Neural cell (in vitro differentiated cells): Measurements from ENCODE around the gene SLC18A2. TPM values are rescaled to one million over a fixed set of nuclear protein-coding genes. Genes with fewer than 3 reads are reported as not detected.

Source experiments
- H2AFZ ChIP-seq: fragments of 200-600, 300-800 bp; sonication (generic), shearing (Covaris generic); 2 replicates; pipeline ENCODE4 v1.6.0; 2014; ENCODE audit warnings: low read depth, mild to moderate bottlenecking, antibody characterized with exemption, low read length, moderate library complexity
- H3F3A ChIP-seq: fragments of 200-600 bp; shearing (Covaris generic); 2 replicates; pipeline ENCODE4 v1.6.1; 2016; ENCODE audit warnings: mild to moderate bottlenecking, moderate library complexity, mixed read lengths, antibody characterized with exemption, low read length; ENCODE audit not compliant: insufficient read depth, poor library complexity, severe bottlenecking
- H3K27ac ChIP-seq: fragments of 200-600, 300-800 bp; sonication (generic), shearing (Covaris generic); 2 replicates; pipeline ENCODE4 v1.5.1; 2014; ENCODE audit warnings: mild to moderate bottlenecking, low read length, moderate library complexity
- H3K27me3 ChIP-seq: fragments of 300-800, 200-600 bp; sonication (generic), shearing (Covaris generic); 2 replicates; pipeline ENCODE4 v1.6.0; 2014; ENCODE audit warnings: mild to moderate bottlenecking, low read depth, low read length, moderate library complexity; ENCODE audit not compliant: insufficient read depth
- H3K36me3 ChIP-seq: fragments of 300-800, 200-600 bp; sonication (generic), shearing (Covaris generic); 2 replicates; pipeline ENCODE4 v1.5.1; 2014; ENCODE audit warnings: mild to moderate bottlenecking, antibody characterized with exemption, low read length, moderate library complexity; ENCODE audit not compliant: insufficient read depth
- H3K4me2 ChIP-seq: fragments of 300-800, 200-600 bp; sonication (generic), shearing (Covaris generic); 2 replicates; pipeline ENCODE4 v1.6.0; 2014; ENCODE audit warnings: mild to moderate bottlenecking, low read length
- H3K4me3 ChIP-seq: fragments of 300-800, 200-600 bp; sonication (generic), shearing (Covaris generic); 2 replicates; pipeline ENCODE4 v1.5.1; 2014; ENCODE audit warnings: mild to moderate bottlenecking, low read length, moderate library complexity
- H3K79me2 ChIP-seq: fragments of 200-600 bp; shearing (Covaris generic); replicated peaks from 2 replicates; pipeline ENCODE4 v1.6.0; 2014; ENCODE audit warnings: mild to moderate bottlenecking, low read length, moderate library complexity; ENCODE audit not compliant: insufficient read depth
- H3K9ac ChIP-seq: fragments of 300-800, 200-600 bp; sonication (generic), shearing (Covaris generic); 2 replicates; pipeline ENCODE4 v1.6.1; 2016; ENCODE audit warnings: mild to moderate bottlenecking, low read length, mixed read lengths
- H3K9me2 ChIP-seq: fragments of 200-600 bp; shearing (Covaris generic); 2 replicates; pipeline ENCODE4 v1.6.1; 2016; ENCODE audit warnings: mild to moderate bottlenecking, low read length, mixed read lengths; ENCODE audit not compliant: insufficient read depth
- H3K9me3 ChIP-seq: fragments of 200-600, 300-800 bp; sonication (generic), shearing (Covaris generic); 2 replicates; pipeline ENCODE4 v1.6.1; 2016; ENCODE audit warnings: mild to moderate bottlenecking, mixed run types, low read length, moderate library complexity, mixed read lengths
- H4K20me1 ChIP-seq: fragments of 200-600 bp; shearing (Covaris generic); 2 replicates; pipeline ENCODE4 v1.6.1; 2016; ENCODE audit warnings: mild to moderate bottlenecking, mixed run types; ENCODE audit not compliant: insufficient read depth
- CTCF ChIP-seq: fragments of 450-650 bp; IDR thresholded peaks from 2 replicates; pipeline ENCODE4 v1.5.1; 2014; ENCODE audit warnings: antibody characterized with exemption, mild to moderate bottlenecking, moderate library complexity; ENCODE audit not compliant: poor library complexity, severe bottlenecking
- EP300 ChIP-seq: fragments of 450-650 bp; conservative IDR thresholded peaks from 2 replicates; pipeline ENCODE4 v1.6.1; 2014; ENCODE audit warnings: antibody characterized with exemption, mild to moderate bottlenecking, moderate library complexity; ENCODE audit not compliant: poor library complexity, severe bottlenecking
- EZH2 ChIP-seq: fragments of 200-600, 300-800 bp; shearing (Covaris generic), sonication (generic); IDR thresholded peaks from 2 replicates; pipeline ENCODE4 v1.6.1; 2014; ENCODE audit warnings: antibody characterized with exemption, low read length, borderline replicate concordance, mild to moderate bottlenecking; ENCODE audit not compliant: insufficient read depth, poor library complexity, severe bottlenecking
- MXI1 ChIP-seq: fragments of 450-650 bp; conservative IDR thresholded peaks from 2 replicates; pipeline ENCODE4 v1.6.1; 2014; ENCODE audit warnings: antibody characterized with exemption, mild to moderate bottlenecking; ENCODE audit not compliant: poor library complexity, severe bottlenecking
- POLR2AphosphoS5 ChIP-seq: IDR thresholded peaks from 2 replicates; pipeline ENCODE4 v1.6.1; 2012
- RAD21 ChIP-seq: fragments of 450-650 bp; conservative IDR thresholded peaks from 2 replicates; pipeline ENCODE4 v1.6.1; 2014; ENCODE audit warnings: antibody characterized with exemption, mild to moderate bottlenecking, moderate library complexity
- SMC3 ChIP-seq: fragments of 450-650 bp; conservative IDR thresholded peaks from 2 replicates; pipeline ENCODE4 v1.6.1; 2014; ENCODE audit warnings: antibody characterized with exemption, mild to moderate bottlenecking, moderate library complexity; ENCODE audit not compliant: poor library complexity
- TAF1 ChIP-seq: IDR thresholded peaks from 2 replicates; pipeline ENCODE4 v1.6.1; 2012; ENCODE audit warnings: low read depth
- polyA plus RNA-seq: library from polyadenylated mRNA; depleted of rRNA; stranded (reverse); fragments of >200 nt; gene quantifications from 2 replicates; pipeline ENCODE4 v1.2.3, GENCODE V29; 2014
- TF ChIP-seq, protein P1 (sequence below): IDR thresholded peaks from 2 replicates; pipeline ENCODE4 v1.6.1; 2012; ENCODE audit warnings: borderline replicate concordance

SLC18A2 gene
- polyA plus RNA-seq, 1 donor from 2014 or later: 0.05 TPM

GRCh38 chr10:117271427-117271826 is 30.5 kb downstream of the SLC18A2 start:
- TF ChIP-seq MXI1: no peak
- TF ChIP-seq EP300: no peak
- TF ChIP-seq EZH2: no peak
- no peak for TF ChIP-seq SMC3
- TF ChIP-seq RAD21: no peak
- TF ChIP-seq, protein P1, sequence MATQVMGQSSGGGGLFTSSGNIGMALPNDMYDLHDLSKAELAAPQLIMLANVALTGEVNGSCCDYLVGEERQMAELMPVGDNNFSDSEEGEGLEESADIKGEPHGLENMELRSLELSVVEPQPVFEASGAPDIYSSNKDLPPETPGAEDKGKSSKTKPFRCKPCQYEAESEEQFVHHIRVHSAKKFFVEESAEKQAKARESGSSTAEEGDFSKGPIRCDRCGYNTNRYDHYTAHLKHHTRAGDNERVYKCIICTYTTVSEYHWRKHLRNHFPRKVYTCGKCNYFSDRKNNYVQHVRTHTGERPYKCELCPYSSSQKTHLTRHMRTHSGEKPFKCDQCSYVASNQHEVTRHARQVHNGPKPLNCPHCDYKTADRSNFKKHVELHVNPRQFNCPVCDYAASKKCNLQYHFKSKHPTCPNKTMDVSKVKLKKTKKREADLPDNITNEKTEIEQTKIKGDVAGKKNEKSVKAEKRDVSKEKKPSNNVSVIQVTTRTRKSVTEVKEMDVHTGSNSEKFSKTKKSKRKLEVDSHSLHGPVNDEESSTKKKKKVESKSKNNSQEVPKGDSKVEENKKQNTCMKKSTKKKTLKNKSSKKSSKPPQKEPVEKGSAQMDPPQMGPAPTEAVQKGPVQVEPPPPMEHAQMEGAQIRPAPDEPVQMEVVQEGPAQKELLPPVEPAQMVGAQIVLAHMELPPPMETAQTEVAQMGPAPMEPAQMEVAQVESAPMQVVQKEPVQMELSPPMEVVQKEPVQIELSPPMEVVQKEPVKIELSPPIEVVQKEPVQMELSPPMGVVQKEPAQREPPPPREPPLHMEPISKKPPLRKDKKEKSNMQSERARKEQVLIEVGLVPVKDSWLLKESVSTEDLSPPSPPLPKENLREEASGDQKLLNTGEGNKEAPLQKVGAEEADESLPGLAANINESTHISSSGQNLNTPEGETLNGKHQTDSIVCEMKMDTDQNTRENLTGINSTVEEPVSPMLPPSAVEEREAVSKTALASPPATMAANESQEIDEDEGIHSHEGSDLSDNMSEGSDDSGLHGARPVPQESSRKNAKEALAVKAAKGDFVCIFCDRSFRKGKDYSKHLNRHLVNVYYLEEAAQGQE: no peak
- TF ChIP-seq POLR2AphosphoS5: no peak
- no peak for TF ChIP-seq CTCF
- no peak for TF ChIP-seq TAF1
- H3K27me3 ChIP-seq: no peaks in the 10 kb centered on the region
- H3K4me3 ChIP-seq: no peak overlapping the region
- no peaks in the 10 kb centered on the region for H3K79me2 ChIP-seq
- H3K9me2 ChIP-seq: no peaks in the 10 kb centered on the region
- no peak overlapping the region for H3K27ac ChIP-seq
- H3K9ac ChIP-seq: no peak overlapping the region
- no peaks in the 10 kb centered on the region for H4K20me1 ChIP-seq
- H3F3A ChIP-seq: no peaks in the 10 kb centered on the region
- H3K4me2 ChIP-seq: no peak overlapping the region
- no peak overlapping the region for H2AFZ ChIP-seq
- no peaks in the 10 kb centered on the region for H3K9me3 ChIP-seq
- no peaks in the 10 kb centered on the region for H3K36me3 ChIP-seq

- no peaks in the 10 kb centered on the region for H3K9me2 ChIP-seq
- H3K4me2 ChIP-seq: no peak overlapping the region
- no peaks in the 10 kb centered on the region for H3K9me3 ChIP-seq
- no peaks in the 10 kb centered on the region for H3K79me2 ChIP-seq
- no peak overlapping the region for H3K4me3 ChIP-seq
- H2AFZ ChIP-seq: no peak overlapping the region
- no peaks in the 10 kb centered on the region for H4K20me1 ChIP-seq
- H3K9ac ChIP-seq: no peak overlapping the region
- H3K27ac ChIP-seq: no peak overlapping the region
- no peaks in the 10 kb centered on the region for H3K27me3 ChIP-seq
- no peaks in the 10 kb centered on the region for H3K36me3 ChIP-seq
- no peaks in the 10 kb centered on the region for H3F3A ChIP-seq
- TF ChIP-seq POLR2AphosphoS5: no peak
- TF ChIP-seq SMC3: no peak
- TF ChIP-seq MXI1: no peak
- no peak for TF ChIP-seq TAF1
- no peak for TF ChIP-seq CTCF
- TF ChIP-seq EP300: no peak
- TF ChIP-seq, protein P1: no peak
- no peak for TF ChIP-seq EZH2
- no peak for TF ChIP-seq RAD21
Observed at GRCh38 chr10:117272195-117273076, 31.5 kb downstream of the SLC18A2 start.
